B cell (primary cell): ENCODE measurements around the gene FNDC4.

Source experiments
- CTCF ChIP-seq: fragments of 200-600 bp; IDR thresholded peaks from one replicate; pipeline ENCODE4 v1.8.0; 2022; ENCODE audit warnings: antibody characterized with exemption, mild to moderate bottlenecking
- EZH2 ChIP-seq: IDR thresholded peaks from 2 replicates; pipeline ENCODE4 v1.6.1; 2012; ENCODE audit warnings: borderline replicate concordance, low read depth, mild to moderate bottlenecking, moderate library complexity, low read length; ENCODE audit not compliant: insufficient read depth, poor library complexity, severe bottlenecking

GRCh38 chr2:27498975-27499374 is 4.0 kb upstream of the FNDC4 start:
- no peak for TF ChIP-seq EZH2
- no peak for TF ChIP-seq CTCF
